IMR-90 (cell line): ENCODE results near the gene GLT1D1. TPM values are rescaled to one million over a fixed set of nuclear protein-coding genes. Genes with fewer than 3 reads are reported as not detected.

ENCODE experiments used
- ATAC-seq: fragments of 200-7000 bp; cut with Tn5 transposase; 2 replicates; pipeline ENCODE4 v1.9.1; 2020; ENCODE audit warnings: low read depth, mild to moderate bottlenecking, moderate library complexity
- BruUV-seq: library from RNA; stranded (reverse); fragments of 400-500 nt; replicated peaks from 2 replicates; lab custom pipeline; 2021; lab: Mats Ljungman, UMichigan
- CTCF ChIA-PET: fragments of 300-600 bp; formaldehyde crosslinking; extraction: SDS; loops from one replicate; lab custom pipeline; 2021; ENCODE audit warnings: antibody characterized with exemption; lab: Yijun Ruan, JAX
- POLR2A ChIA-PET: fragments of 300-600 bp; sonication (Branson Sonifier 250); formaldehyde crosslinking; loops from one replicate; lab custom pipeline; 2022; ENCODE audit warnings: antibody characterized with exemption; ENCODE audit not compliant: unreplicated experiment; lab: Charles Lee
- DNase-seq: peaks from one replicate; pipeline ENCODE4 v3.0.0; 2013
- H2AFZ ChIP-seq: replicated peaks from 2 replicates; pipeline ENCODE3; 2013; ENCODE audit warnings: low read length, mild to moderate bottlenecking; ENCODE audit not compliant: poor library complexity
- H2AK5ac ChIP-seq: 2 replicates; pipeline ENCODE4 v1.6.1; 2013; ENCODE audit warnings: low read depth, low read length, inconsistent platforms
- H2AK9ac ChIP-seq: replicated peaks from 2 replicates; pipeline ENCODE3; 2013; ENCODE audit warnings: mild to moderate bottlenecking, low read depth, low read length, moderate library complexity; ENCODE audit not compliant: poor library complexity
- H2BK120ac ChIP-seq: 2 replicates; pipeline ENCODE4 v1.6.1; 2013; ENCODE audit warnings: low read depth, low read length, inconsistent platforms
- H2BK15ac ChIP-seq: 3 replicates; pipeline ENCODE4 v1.6.1; 2013; ENCODE audit warnings: low read depth, low read length, inconsistent platforms
- H2BK20ac ChIP-seq: 2 replicates; pipeline ENCODE4 v1.6.1; 2013; ENCODE audit warnings: low read depth, mild to moderate bottlenecking, inconsistent platforms, low read length, moderate library complexity
- H2BK5ac ChIP-seq: 2 replicates; pipeline ENCODE4 v1.6.1; 2013; ENCODE audit warnings: mild to moderate bottlenecking, low read depth, low read length, inconsistent platforms; ENCODE audit not compliant: poor library complexity, severe bottlenecking
- H3K14ac ChIP-seq: replicated peaks from 2 replicates; pipeline ENCODE4 v1.6.1; 2013; ENCODE audit warnings: low read depth, low read length, inconsistent platforms
- H3K18ac ChIP-seq: 2 replicates; pipeline ENCODE4 v1.6.1; 2013; ENCODE audit warnings: low read depth, low read length, control low read depth
- H3K23ac ChIP-seq: 2 replicates; pipeline ENCODE4 v1.6.1; 2013; ENCODE audit warnings: low read depth, low read length, inconsistent platforms
- H3K27ac ChIP-seq: 2 replicates; pipeline ENCODE4 v1.5.1; 2013; ENCODE audit warnings: mild to moderate bottlenecking, control low read depth, low read length; ENCODE audit not compliant: insufficient read depth
- H3K27me3 ChIP-seq: 2 replicates; pipeline ENCODE4 v1.6.1; 2013; ENCODE audit warnings: low read length; ENCODE audit not compliant: control insufficient read depth, insufficient read depth
- H3K36me3 ChIP-seq: 2 replicates; pipeline ENCODE4 v1.6.1; 2013; ENCODE audit warnings: low read length, mixed read lengths; ENCODE audit not compliant: control insufficient read depth, insufficient read depth
- H3K4ac ChIP-seq: 2 replicates; pipeline ENCODE4 v1.6.1; 2013; ENCODE audit warnings: low read depth, low read length, inconsistent platforms
- H3K4me1 ChIP-seq: 2 replicates; pipeline ENCODE4 v1.6.1; 2013; ENCODE audit warnings: low read length, mixed read lengths; ENCODE audit not compliant: control insufficient read depth, insufficient read depth
- H3K4me2 ChIP-seq: 2 replicates; pipeline ENCODE4 v1.6.1; 2013; ENCODE audit warnings: low read depth, mild to moderate bottlenecking, control low read depth, low read length, moderate library complexity
- H3K4me3 ChIP-seq: 2 replicates; pipeline ENCODE4 v1.5.1; 2013; ENCODE audit warnings: low read depth, mild to moderate bottlenecking, control low read depth, low read length, moderate library complexity; ENCODE audit not compliant: insufficient read depth
- H3K56ac ChIP-seq: 2 replicates; pipeline ENCODE4 v1.6.1; 2013; ENCODE audit warnings: low read length, inconsistent platforms; ENCODE audit not compliant: insufficient read depth; ENCODE audit errors: extremely low read depth
- H3K79me1 ChIP-seq, 2 experiments: 2 replicates each; pipeline ENCODE4 v1.6.1; 2013; ENCODE audit warnings: low read length in 2 of 2, inconsistent platforms in 1 of 2, low read depth in 1 of 2
- H3K9ac ChIP-seq: 2 replicates; pipeline ENCODE4 v1.6.1; 2013; ENCODE audit warnings: low read depth, low read length, control low read depth
- H3K9me1 ChIP-seq: 2 replicates; pipeline ENCODE4 v1.6.1; 2013; ENCODE audit warnings: low read length, inconsistent platforms; ENCODE audit not compliant: insufficient read depth
- H3K9me3 ChIP-seq: 2 replicates; pipeline ENCODE4 v1.6.1; 2013; ENCODE audit warnings: low read length; ENCODE audit not compliant: control insufficient read depth, insufficient read depth
- H4K20me1 ChIP-seq: 2 replicates; pipeline ENCODE4 v1.6.1; 2013; ENCODE audit warnings: low read length, inconsistent platforms; ENCODE audit not compliant: insufficient read depth
- H4K5ac ChIP-seq: 2 replicates; pipeline ENCODE4 v1.6.1; 2013; ENCODE audit warnings: mild to moderate bottlenecking, low read depth, low read length, control low read depth
- H4K8ac ChIP-seq, 2 experiments: 2 replicates each; pipeline ENCODE4 v1.6.1; 2013; ENCODE audit warnings: low read depth in 2 of 2, low read length in 2 of 2, control low read depth in 1 of 2, inconsistent platforms in 1 of 2
- H4K91ac ChIP-seq: 2 replicates; pipeline ENCODE4 v1.6.1; 2013; ENCODE audit warnings: low read depth, low read length, inconsistent platforms; ENCODE audit not compliant: insufficient read depth
- CHD1 ChIP-seq: IDR thresholded peaks from 2 replicates; pipeline ENCODE4 v1.6.1; 2012; ENCODE audit warnings: low read depth, low read length, improper control_type of control experiment
- ELK1 ChIP-seq: fragments of 150-350 bp; IDR thresholded peaks from 2 replicates; pipeline ENCODE4 v1.6.1; 2016; ENCODE audit warnings: low read depth, mild to moderate bottlenecking, low read length, moderate library complexity, borderline replicate concordance
- FOS ChIP-seq: fragments of 150-350 bp; IDR thresholded peaks from 2 replicates; pipeline ENCODE4 v1.6.1; 2016; ENCODE audit warnings: low read depth, low read length
- MAFK ChIP-seq: IDR thresholded peaks from 2 replicates; pipeline ENCODE4 v1.6.1; 2012; ENCODE audit warnings: low read depth, low read length, improper control_type of control experiment
- MXI1 ChIP-seq: IDR thresholded peaks from 2 replicates; pipeline ENCODE4 v1.6.1; 2012; ENCODE audit warnings: low read depth, mild to moderate bottlenecking, low read length, moderate library complexity, borderline replicate concordance
- RCOR1 ChIP-seq: IDR thresholded peaks from 2 replicates; pipeline ENCODE4 v1.6.1; 2012; ENCODE audit warnings: mild to moderate bottlenecking, low read length, improper control_type of control experiment; ENCODE audit not compliant: insufficient replicate concordance
- SMC3 ChIP-seq: fragments of 150-350 bp; IDR thresholded peaks from 2 replicates; pipeline ENCODE4 v1.6.1; 2016; ENCODE audit warnings: low read depth, mild to moderate bottlenecking, antibody characterized with exemption, low read length, moderate library complexity
- USF2 ChIP-seq: fragments of 150-350 bp; IDR thresholded peaks from 2 replicates; pipeline ENCODE4 v1.6.1; 2017; ENCODE audit warnings: mild to moderate bottlenecking, antibody characterized with exemption, low read length, low read depth
- WGBS, 2 experiments: methylation state at CpG; one replicate each; pipeline versions ENCODE4 v1.1.5 to v1.1.7; 2013; ENCODE audit warnings: missing lambda C conversion rate in 2 of 2; ENCODE audit not compliant: insufficient read length in 1 of 2; ENCODE audit errors: extremely low coverage in 2 of 2; 5-methylcytosine and 5-hydroxymethylcytosine counted together
- dilution Hi-C: fragments of 300-500 bp; cut with HindIII; formaldehyde crosslinking; loops from one replicate; pipeline ENCODE4 v1.14.3; 2018; ENCODE audit warnings: low sequenced_read_pairs; ENCODE audit not compliant: unreplicated experiment
- in situ Hi-C: fragments of 300-500 bp; cut with MboI; formaldehyde crosslinking; loops from 3 replicates; pipeline ENCODE4 v1.14.3; 2019; ENCODE audit warnings: low sequenced_read_pairs, inconsistent platforms, mixed read lengths
- intact Hi-C: fragments of 100-400 bp; cut with micrococcal nuclease; formaldehyde crosslinking; loops from 2 replicates; pipeline ENCODE4 v1.10.0; 2022
- polyA plus RNA-seq, 3 experiments: library from polyadenylated mRNA; depleted of rRNA; stranded (reverse); fragments of >200 nt; gene quantifications; 2 replicates each; pipeline ENCODE4 v1.2.3, GENCODE V29; 2012; ENCODE audit warnings: low replicate concordance in 1 of 3
- total RNA-seq: library from RNA; depleted of rRNA; stranded (reverse); fragments of >200 nt; gene quantifications from 2 replicates; pipeline ENCODE4 v1.2.3, GENCODE V29; 2012

The GLT1D1 gene
- total and polyA plus RNA-seq, 2 of the 4 experiments (the other 2 are of a cell fraction) = not detected

DNA sequence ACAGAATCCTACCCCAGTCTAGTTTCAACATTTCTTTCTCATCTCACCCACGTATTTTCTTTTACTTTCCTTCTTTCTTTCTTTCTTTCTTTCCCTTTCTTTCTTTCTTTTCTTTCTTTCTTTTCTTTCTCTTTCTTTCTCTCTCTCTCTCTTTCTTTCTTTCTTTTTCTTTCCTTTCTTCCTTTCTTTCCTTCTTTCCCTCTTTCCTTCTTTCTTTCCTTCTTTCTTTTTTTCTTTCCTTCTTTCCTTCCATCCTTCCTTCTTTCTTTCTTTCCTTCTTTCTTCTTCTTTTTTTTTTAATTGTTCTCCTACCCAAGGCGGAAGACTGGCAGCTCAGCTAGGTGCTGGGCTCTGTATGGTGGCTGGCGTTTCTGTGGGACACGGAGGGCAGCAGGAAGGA is 55.0 kb downstream of the GLT1D1 start:
- Histone ChIP-seq H3K56ac (no peak overlapping the region), H4K5ac (no peak overlapping the region), H3K36me3 (no peaks in the 10 kb centered on the region), H2AFZ (no peak overlapping the region), H3K18ac (no peak overlapping the region), H4K91ac (no peak overlapping the region), H2AK9ac (no peak overlapping the region), H2BK120ac (no peak overlapping the region), H3K27me3 (no peaks in the 10 kb centered on the region), H3K9ac (no peak overlapping the region), H3K9me3 (peaks cover 12% of the 10 kb centered on the region), H3K4ac (no peak overlapping the region), H2AK5ac (no peak overlapping the region), H3K23ac (no peak overlapping the region), H2BK5ac (no peak overlapping the region), H3K9me1 (no peaks in the 10 kb centered on the region), H3K27ac (no peak overlapping the region), H4K8ac (no peak overlapping the region), H3K14ac (no peak overlapping the region), H3K4me2 (no peak overlapping the region), H3K79me1 (no peaks in the 10 kb centered on the region), H4K20me1 (no peaks in the 10 kb centered on the region), H2BK15ac (no peak overlapping the region), H3K4me1 (no peaks in the 10 kb centered on the region), H2BK20ac (no peak overlapping the region), H3K4me3 (no peak overlapping the region)
- TF ChIP-seq SMC3 = no peak
- TF ChIP-seq RCOR1 = no peak
- TF ChIP-seq CHD1 = no peak
- no peak for TF ChIP-seq MXI1
- TF ChIP-seq ELK1 = no peak
- TF ChIP-seq FOS = no peak
- no peak for TF ChIP-seq MAFK
- no peak for TF ChIP-seq USF2
- intact Hi-C loops (no loop called here), dilution Hi-C loops (no loop called here), in situ Hi-C loops (no loop called here)
- ATAC-seq = no peak
- WGBS, 2 experiments = no CpG with 5 or more reads among the region's 4 CpGs
- BruUV-seq = no TSS peak
- no peak for DNase-seq
- ChIA-PET CTCF (no interaction called here), POLR2A (no interaction called here)
